Loucy (cell line): ENCODE data around the gene FCGR3B.
"Not testable (repeated sequence)": the region's sequence is repeated elsewhere in the genome, so short reads cannot be mapped to it uniquely, and the experiment has no call there.

ENCODE experiments used
- EZH2phosphoT487 ChIP-seq: fragments of 200-600 bp; IDR thresholded peaks from 2 replicates; pipeline ENCODE4 v1.6.1; 2018; ENCODE audit warnings: antibody characterized with exemption, mild to moderate bottlenecking, moderate library complexity, borderline replicate concordance
- TF ChIP-seq, protein P1 (sequence below): fragments of 200-600 bp; sonication (generic); conservative IDR thresholded peaks from 2 replicates; pipeline ENCODE4 v1.5.1; 2014; ENCODE audit warnings: mild to moderate bottlenecking, antibody characterized with exemption, low read length

DNA sequence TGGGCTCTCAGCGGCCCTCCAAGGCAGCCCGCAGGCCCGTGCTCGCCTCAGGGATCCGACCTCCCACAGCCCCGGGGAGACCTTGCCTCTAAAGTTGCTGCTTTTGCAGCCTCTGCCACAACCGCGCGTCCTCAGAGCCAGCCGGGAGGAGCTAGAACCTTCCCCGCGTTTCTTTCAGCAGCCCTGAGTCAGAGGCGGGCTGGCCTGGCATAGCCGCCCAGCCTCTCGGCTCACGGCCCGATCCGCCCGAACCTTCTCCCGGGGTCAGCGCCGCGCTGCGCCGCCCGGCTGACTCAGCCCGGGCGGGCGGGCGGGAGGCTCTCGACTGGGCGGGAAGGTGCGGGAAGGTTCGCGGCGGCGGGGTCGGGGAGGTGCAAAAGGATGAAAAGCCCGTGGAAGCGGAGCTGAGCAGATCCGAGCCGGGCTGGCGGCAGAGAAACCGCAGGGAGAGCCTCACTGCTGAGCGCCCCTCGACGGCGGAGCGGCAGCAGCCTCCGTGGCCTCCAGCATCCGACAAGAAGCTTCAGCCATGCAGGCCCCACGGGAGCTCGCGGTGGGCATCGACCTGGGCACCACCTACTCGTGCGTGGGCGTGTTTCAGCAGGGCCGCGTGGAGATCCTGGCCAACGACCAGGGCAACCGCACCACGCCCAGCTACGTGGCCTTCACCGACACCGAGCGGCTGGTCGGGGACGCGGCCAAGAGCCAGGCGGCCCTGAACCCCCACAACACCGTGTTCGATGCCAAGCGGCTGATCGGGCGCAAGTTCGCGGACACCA, 25.0 kb downstream of the FCGR3B start:
- TF ChIP-seq, protein P1, sequence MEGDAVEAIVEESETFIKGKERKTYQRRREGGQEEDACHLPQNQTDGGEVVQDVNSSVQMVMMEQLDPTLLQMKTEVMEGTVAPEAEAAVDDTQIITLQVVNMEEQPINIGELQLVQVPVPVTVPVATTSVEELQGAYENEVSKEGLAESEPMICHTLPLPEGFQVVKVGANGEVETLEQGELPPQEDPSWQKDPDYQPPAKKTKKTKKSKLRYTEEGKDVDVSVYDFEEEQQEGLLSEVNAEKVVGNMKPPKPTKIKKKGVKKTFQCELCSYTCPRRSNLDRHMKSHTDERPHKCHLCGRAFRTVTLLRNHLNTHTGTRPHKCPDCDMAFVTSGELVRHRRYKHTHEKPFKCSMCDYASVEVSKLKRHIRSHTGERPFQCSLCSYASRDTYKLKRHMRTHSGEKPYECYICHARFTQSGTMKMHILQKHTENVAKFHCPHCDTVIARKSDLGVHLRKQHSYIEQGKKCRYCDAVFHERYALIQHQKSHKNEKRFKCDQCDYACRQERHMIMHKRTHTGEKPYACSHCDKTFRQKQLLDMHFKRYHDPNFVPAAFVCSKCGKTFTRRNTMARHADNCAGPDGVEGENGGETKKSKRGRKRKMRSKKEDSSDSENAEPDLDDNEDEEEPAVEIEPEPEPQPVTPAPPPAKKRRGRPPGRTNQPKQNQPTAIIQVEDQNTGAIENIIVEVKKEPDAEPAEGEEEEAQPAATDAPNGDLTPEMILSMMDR: not testable (repeated sequence)
- TF ChIP-seq EZH2phosphoT487: not testable (repeated sequence)
